Placental pericyte (primary cell): ENCODE results near the gene SH3GL2. TPM values are rescaled to one million over a fixed set of nuclear protein-coding genes. Genes with fewer than 3 reads are reported as not detected.

Experiments
- total RNA-seq: library from RNA; depleted of rRNA; stranded (reverse); fragments of >200 nt; gene quantifications from 2 replicates; pipeline ENCODE4 v1.2.3, GENCODE V29; 2012

SH3GL2 gene
- total RNA-seq: 0.72 TPM in 1 of 2 replicates, not detected in the other

GRCh38 chr9:17578911-17579793 lies at the start of gene SH3GL2:
Gene SH3GL2 (plus strand): TSS chr9:17579066.

